ENCODE results near the gene PRDM11.

The PRDM11 gene

GRCh38 chr11:45168366-45169130 is 22.1 kb downstream of the PRDM11 start:
- DNase-seq (no peak), ATAC-seq (replicated peaks) (no peak)
- no peaks in the 10 kb centered on the region for H3K27me3 Mint-ChIP-seq
- peaks cover 6 to 14% of the 10 kb centered on the region in 2 donors for H3K36me3 Mint-ChIP-seq
- H3K9me3 Mint-ChIP-seq: peaks cover 2 to 5% of the 10 kb centered on the region in 2 donors
- H3K4me3 Mint-ChIP-seq: no peak overlapping the region
- H3K4me1 Mint-ChIP-seq: peaks cover 43 to 68% of the 10 kb centered on the region in 2 donors
- no peak overlapping the region for H3K27ac Mint-ChIP-seq

GRCh38 chr11:45169310-45170072 is 23.1 kb downstream of the PRDM11 start:
- Mint-ChIP-seq H3K36me3 (peaks cover 6 to 12% of the 10 kb centered on the region in 2 donors), H3K27ac (no peak overlapping the region), H3K4me1 (peaks cover 34 to 58% of the 10 kb centered on the region in 2 donors), H3K4me3 (no peak overlapping the region), H3K27me3 (no peaks in the 10 kb centered on the region), H3K9me3 (peaks cover 2 to 5% of the 10 kb centered on the region in 2 donors)
- ATAC-seq (replicated peaks) (no peak), DNase-seq (no peak)

GRCh38 chr11:45170484-45170883 is 24.0 kb downstream of the PRDM11 start:
- peaks cover 6 to 11% of the 10 kb centered on the region in 2 donors for H3K36me3 Mint-ChIP-seq
- H3K27me3 Mint-ChIP-seq: no peaks in the 10 kb centered on the region
- H3K4me1 Mint-ChIP-seq: peaks cover 26 to 48% of the 10 kb centered on the region in 2 donors
- peak overlapping the region in 1 of 2 donors; percentile 7 for H3K4me3 Mint-ChIP-seq
- ATAC-seq (replicated peaks) (no peak), DNase-seq (no peak)
- no peak overlapping the region for H3K27ac Mint-ChIP-seq
- H3K9me3 Mint-ChIP-seq: peaks cover 2 to 5% of the 10 kb centered on the region in 2 donors

- peaks cover 23 to 38% of the 10 kb centered on the region in 2 donors for H3K4me1 Mint-ChIP-seq
- ATAC-seq (replicated peaks) (peak; percentile 57 to 69), DNase-seq (no peak)
- no peak overlapping the region for H3K4me3 Mint-ChIP-seq
- peaks cover 6 to 11% of the 10 kb centered on the region in 2 donors for H3K36me3 Mint-ChIP-seq
- H3K9me3 Mint-ChIP-seq: peaks cover 2 to 5% of the 10 kb centered on the region in 2 donors
- H3K27ac Mint-ChIP-seq: no peak overlapping the region
- no peaks in the 10 kb centered on the region for H3K27me3 Mint-ChIP-seq
Measured at GRCh38 chr11:45171550-45171949, 25.1 kb downstream of the PRDM11 start.

GRCh38 chr11:45173064-45173463 is 26.6 kb downstream of the PRDM11 start:
- H3K36me3 Mint-ChIP-seq: peaks cover 6 to 12% of the 10 kb centered on the region in 2 donors
- no peaks in the 10 kb centered on the region for H3K27me3 Mint-ChIP-seq
- H3K9me3 Mint-ChIP-seq: peaks cover 2 to 5% of the 10 kb centered on the region in 2 donors
- DNase-seq (no peak), ATAC-seq (replicated peaks) (no peak)
- no peak overlapping the region for H3K4me3 Mint-ChIP-seq
- H3K4me1 Mint-ChIP-seq: peaks cover 19 to 35% of the 10 kb centered on the region in 2 donors
- no peak overlapping the region for H3K27ac Mint-ChIP-seq

GRCh38 chr11:45174168-45174835 is 27.9 kb downstream of the PRDM11 start:
- Mint-ChIP-seq H3K4me1 (peaks cover 30 to 42% of the 10 kb centered on the region in 2 donors), H3K36me3 (peaks cover 6 to 17% of the 10 kb centered on the region in 2 donors), H3K27ac (no peak overlapping the region), H3K9me3 (peaks cover 2 to 5% of the 10 kb centered on the region in 2 donors), H3K4me3 (no peak overlapping the region), H3K27me3 (peaks cover 7 to 8% of the 10 kb centered on the region in 2 donors)
- DNase-seq (no peak), ATAC-seq (replicated peaks) (no peak)

- ATAC-seq (replicated peaks) (no peak), DNase-seq (no peak)
- H3K27me3 Mint-ChIP-seq: peaks cover 7 to 8% of the 10 kb centered on the region in 2 donors
- no peak overlapping the region for H3K4me3 Mint-ChIP-seq
- H3K27ac Mint-ChIP-seq: no peak overlapping the region
- peaks cover 31 to 43% of the 10 kb centered on the region in 2 donors for H3K4me1 Mint-ChIP-seq
- H3K9me3 Mint-ChIP-seq: peaks cover 2 to 5% of the 10 kb centered on the region in 2 donors
- H3K36me3 Mint-ChIP-seq: peaks cover 6 to 17% of the 10 kb centered on the region in 2 donors
Measured at GRCh38 chr11:45174963-45175362, 28.5 kb downstream of the PRDM11 start.

GRCh38 chr11:45176996-45177395 is 30.6 kb downstream of the PRDM11 start:
- Mint-ChIP-seq H3K27ac (no peak overlapping the region), H3K36me3 (peaks cover under 1 to 8% of the 10 kb centered on the region in 2 donors), H3K9me3 (no peaks in the 10 kb centered on the region), H3K4me3 (no peak overlapping the region), H3K27me3 (peaks cover 7 to 8% of the 10 kb centered on the region in 2 donors), H3K4me1 (peaks cover 21 to 24% of the 10 kb centered on the region in 2 donors)
- no peak for DNase-seq
- no peak for ATAC-seq (replicated peaks)

GRCh38 chr11:45178223-45178622 is 31.8 kb downstream of the PRDM11 start:
- H3K36me3 Mint-ChIP-seq: peaks cover 3 to 8% of the 10 kb centered on the region in 2 donors
- DNase-seq: no peak
- no peak for ATAC-seq (replicated peaks)
- H3K27me3 Mint-ChIP-seq: peaks cover 7 to 8% of the 10 kb centered on the region in 2 donors
- peaks cover 21% of the 10 kb centered on the region in 2 donors for H3K4me1 Mint-ChIP-seq
- H3K27ac Mint-ChIP-seq: no peak overlapping the region
- H3K9me3 Mint-ChIP-seq: no peaks in the 10 kb centered on the region
- H3K4me3 Mint-ChIP-seq: no peak overlapping the region

- Mint-ChIP-seq H3K9me3 (no peaks in the 10 kb centered on the region), H3K27me3 (peaks cover 7 to 8% of the 10 kb centered on the region in 2 donors), H3K4me1 (peaks cover 21% of the 10 kb centered on the region in 2 donors), H3K4me3 (peak overlapping the region in 1 of 2 donors; percentile 86), H3K36me3 (peaks cover 3 to 8% of the 10 kb centered on the region in 2 donors), H3K27ac (peak overlapping the region; percentile 65)
- ATAC-seq (replicated peaks) (peak in 1 of 2 donors; percentile 12), DNase-seq (no peak)
Measured at GRCh38 chr11:45178890-45179671, 32.6 kb downstream of the PRDM11 start.

GRCh38 chr11:45179686-45180178 is 33.3 kb downstream of the PRDM11 start:
- Mint-ChIP-seq H3K36me3 (peaks cover 3 to 8% of the 10 kb centered on the region in 2 donors), H3K4me3 (peak overlapping the region; percentile 80 to 86), H3K27ac (peak overlapping the region; percentile 61), H3K4me1 (peaks cover 21% of the 10 kb centered on the region in 2 donors), H3K9me3 (no peaks in the 10 kb centered on the region), H3K27me3 (peaks cover 7 to 8% of the 10 kb centered on the region in 2 donors)
- no peak for DNase-seq
- no peak for ATAC-seq (replicated peaks)

GRCh38 chr11:45180179-45180847 is 33.9 kb downstream of the PRDM11 start:
- Mint-ChIP-seq H3K4me1 (peaks cover 21% of the 10 kb centered on the region in 2 donors), H3K27me3 (peaks cover 7 to 8% of the 10 kb centered on the region in 2 donors), H3K9me3 (no peaks in the 10 kb centered on the region), H3K4me3 (peak overlapping the region; percentile 80 to 86), H3K27ac (peak overlapping the region; percentile 61), H3K36me3 (peaks cover 3 to 8% of the 10 kb centered on the region in 2 donors)
- ATAC-seq (replicated peaks): peak; percentile 70 to 76
- DNase-seq: peak; percentile 36

- peaks cover 21% of the 10 kb centered on the region in 2 donors for H3K4me1 Mint-ChIP-seq
- peaks cover 3 to 8% of the 10 kb centered on the region in 2 donors for H3K36me3 Mint-ChIP-seq
- no peaks in the 10 kb centered on the region for H3K9me3 Mint-ChIP-seq
- peak overlapping the region; percentile 26 to 49 for H3K4me3 Mint-ChIP-seq
- no peak overlapping the region for H3K27ac Mint-ChIP-seq
- peaks cover 7 to 8% of the 10 kb centered on the region in 2 donors for H3K27me3 Mint-ChIP-seq
- DNase-seq (peak; percentile 40), ATAC-seq (replicated peaks) (peak; percentile 84)
Measured at GRCh38 chr11:45180848-45181192, 34.4 kb downstream of the PRDM11 start.
